NCI-H2171 (cell line): Measurements from ENCODE around the gene RAB28.

Experiments
- DNase-seq: peaks from one replicate; lab custom pipeline; 2025; lab: John Stamatoyannopoulos, UW

Gene RAB28

DNA sequence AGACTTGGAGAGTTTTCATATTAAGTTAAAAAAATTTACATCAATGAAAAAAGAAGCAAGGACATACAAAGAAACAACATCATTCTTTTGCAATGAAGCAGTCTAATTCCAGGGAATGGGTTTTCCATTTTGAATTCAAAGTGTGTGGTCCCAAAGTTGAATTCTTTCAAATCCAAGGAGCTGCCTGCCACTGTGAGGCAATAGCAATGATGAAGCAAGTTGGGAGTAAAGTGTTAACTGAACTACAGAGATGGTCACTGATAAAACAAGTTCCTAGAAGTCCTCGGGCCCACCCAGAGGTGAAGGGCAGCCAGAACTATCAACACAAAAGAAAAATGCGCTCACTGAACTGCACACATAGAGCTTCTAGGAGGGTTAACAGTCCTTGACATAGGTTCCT is 115.9 kb downstream of the RAB28 start:
- DNase-seq, result no peak

DNA sequence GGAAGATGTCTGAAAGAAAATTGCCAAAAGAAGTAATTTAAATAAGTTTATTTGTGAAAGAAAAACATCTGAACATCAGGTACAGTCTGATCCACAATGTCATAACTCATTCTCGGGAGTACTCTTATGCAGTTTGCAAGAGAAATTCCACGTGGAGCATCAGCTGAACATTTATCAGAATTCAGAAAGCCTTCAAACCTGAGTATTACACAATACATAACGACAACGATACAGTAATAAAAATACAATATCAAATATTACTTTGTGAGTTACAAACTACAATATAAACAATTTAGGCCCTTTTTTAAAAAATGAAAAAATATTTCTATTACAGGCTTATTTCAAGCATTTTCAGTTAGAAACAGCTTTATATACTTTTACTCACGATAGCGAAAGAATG is 116.4 kb downstream of the RAB28 start:
- DNase-seq, result no peak

- no peak for DNase-seq
Observed at GRCh38 chr4:13367244-13367643, 116.9 kb downstream of the RAB28 start.

DNA sequence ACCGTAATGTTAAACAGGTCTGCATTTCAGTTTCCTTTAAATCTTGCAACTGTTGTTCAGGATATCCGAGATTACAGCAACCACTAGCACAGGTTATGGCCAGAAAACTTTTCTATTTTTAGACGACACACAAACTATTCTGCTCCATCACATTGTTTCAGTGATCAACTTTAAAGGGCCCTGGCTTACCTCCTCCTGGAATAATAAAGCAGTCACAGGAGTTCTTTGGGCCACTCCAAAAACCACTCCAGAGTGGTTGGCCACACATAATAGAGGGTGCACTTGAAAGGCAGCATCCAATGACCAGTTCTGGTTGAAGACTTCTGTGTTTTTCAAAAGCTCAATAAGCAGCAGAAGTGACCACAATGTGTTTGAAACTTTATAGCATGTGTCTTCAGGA is 118.9 kb downstream of the RAB28 start:
- no peak for DNase-seq

- no peak for DNase-seq
Observed at GRCh38 chr4:13364653-13365052, 119.5 kb downstream of the RAB28 start.

DNA sequence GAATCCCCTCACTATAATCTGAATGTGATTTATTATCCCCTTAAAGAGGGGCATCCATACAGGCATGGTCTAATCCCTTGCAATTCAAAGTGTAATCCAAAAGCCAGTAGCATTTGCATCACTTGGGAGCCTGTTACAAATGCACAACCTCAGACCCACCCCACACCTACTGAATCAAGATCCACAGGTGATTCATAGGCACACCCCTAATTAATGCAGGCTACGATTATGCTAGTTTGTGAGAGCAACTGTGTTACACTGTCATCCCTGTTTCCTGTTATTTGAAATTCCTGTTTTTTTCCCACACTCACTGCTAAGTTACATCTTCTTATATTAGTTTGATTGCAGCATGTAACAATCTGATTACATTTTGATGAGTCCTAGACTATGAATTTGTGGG is 120.0 kb downstream of the RAB28 start:
- no peak for DNase-seq

DNA sequence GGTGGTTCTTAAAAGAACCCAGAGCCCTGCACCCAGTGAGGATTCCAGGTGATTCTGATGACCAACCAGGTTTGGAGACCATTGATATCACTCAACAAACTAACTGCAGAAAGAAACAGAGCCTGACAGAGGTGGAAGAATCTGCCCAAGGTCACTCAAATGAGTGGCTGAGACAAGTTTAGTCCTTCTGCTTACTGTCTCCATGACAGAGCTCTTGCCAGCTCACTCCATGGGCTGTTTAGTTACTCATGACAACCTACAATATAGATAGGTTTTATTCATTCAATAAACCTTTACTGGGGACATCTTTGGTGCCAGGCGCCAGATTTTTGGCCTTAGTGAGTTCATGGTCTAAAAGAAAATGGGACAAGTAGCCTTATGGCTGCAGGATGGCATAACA is 124.3 kb downstream of the RAB28 start:
- DNase-seq, result no peak

GRCh38 chr4:13355111-13355880 is 128.8 kb downstream of the RAB28 start:
- no peak for DNase-seq

DNA sequence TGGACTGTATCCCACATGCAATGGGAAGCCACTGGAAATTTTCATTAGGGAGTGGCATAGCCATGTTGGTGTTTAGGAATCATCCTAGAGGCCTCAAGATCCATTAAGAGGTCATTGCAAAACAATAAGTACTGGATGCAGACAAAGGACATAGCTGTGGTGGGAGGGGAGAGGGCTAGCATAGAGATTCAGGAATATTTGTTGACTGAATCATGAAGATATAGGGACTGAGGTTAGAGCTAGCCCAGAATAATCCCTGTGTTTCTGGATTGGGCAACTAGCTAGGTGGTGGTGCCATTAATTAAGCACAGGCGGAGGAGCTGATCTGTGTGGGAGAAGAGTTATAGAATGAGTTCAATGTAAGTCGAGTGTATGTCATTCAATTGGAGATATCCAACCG is 135.0 kb downstream of the RAB28 start:
- no peak for DNase-seq

DNA sequence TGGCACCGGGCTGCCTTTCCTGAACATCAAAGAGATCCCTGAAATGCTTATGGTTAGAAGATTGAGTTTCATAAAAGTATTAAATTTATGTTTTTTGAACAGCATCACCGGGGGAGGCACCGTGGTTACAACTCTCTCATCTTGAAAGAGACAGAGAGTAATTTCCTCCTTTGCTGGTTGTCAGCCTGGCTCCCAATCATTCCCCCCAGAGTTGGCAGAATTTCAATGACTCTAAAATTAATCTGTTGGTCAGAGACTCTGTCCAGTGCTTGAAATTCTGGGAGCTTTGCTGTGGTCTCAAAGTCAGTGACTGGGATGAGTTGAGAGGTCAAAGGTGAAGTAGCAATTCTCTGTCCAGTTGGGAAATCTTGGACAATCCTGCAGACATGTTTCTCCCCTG is 135.9 kb downstream of the RAB28 start:
- DNase-seq, result no peak

DNA sequence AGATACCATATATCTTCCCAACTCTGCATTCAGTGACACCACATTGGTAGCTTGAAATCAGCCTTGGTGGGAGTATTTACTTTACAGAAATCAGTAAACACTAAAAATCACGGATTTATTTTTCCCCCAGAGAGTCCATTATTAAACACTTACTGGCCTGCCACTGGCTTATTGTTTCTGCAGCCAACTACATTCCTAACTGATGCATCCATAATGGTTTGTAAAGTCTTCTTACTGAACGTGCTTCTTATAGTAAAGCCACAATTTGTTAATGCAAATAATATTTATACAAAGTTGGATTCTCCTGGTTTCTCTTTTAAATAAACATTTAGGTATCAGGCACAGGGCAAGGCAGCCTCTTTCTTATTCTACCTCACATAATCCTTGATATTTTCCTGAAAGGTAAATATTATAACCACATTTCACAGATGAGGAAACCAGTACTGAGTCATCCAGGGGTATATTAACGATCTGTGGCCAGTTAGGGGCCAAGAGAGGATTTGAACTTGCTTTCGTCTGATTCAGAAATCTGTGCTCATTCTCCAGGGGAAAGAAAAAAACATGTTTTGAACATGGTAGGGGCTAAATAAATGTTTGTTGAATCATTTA is 136.5 kb downstream of the RAB28 start:
- DNase-seq, result no peak

DNA sequence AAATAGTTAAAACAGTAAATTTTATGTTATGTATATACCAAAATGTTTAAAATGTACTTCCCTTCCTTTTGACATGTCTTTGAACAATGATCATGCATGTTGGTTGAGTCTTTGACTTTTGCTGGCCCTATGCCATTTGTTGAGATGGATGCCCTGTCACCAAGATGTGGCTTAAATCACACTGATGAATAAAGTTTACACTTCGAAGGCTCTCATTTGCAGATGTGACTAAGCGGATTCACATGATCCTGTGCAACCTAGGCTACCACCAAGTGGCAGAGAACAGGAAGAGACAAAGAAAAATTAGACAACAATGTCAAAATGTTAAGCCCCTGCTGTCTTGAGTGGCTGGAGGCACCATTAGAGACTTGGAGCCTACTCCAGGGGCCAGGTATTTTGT is 139.9 kb downstream of the RAB28 start:
- no peak for DNase-seq

- no peak for DNase-seq
Observed at GRCh38 chr4:13340672-13341071, 143.5 kb downstream of the RAB28 start.

- no peak for DNase-seq
Observed at GRCh38 chr4:13331827-13332226, 152.3 kb downstream of the RAB28 start.

- DNase-seq, result no peak
Observed at GRCh38 chr4:13329963-13330362, 154.2 kb downstream of the RAB28 start.

GRCh38 chr4:13329340-13329850 is 154.7 kb downstream of the RAB28 start:
- DNase-seq, result no peak

GRCh38 chr4:13328591-13328990 is 155.5 kb downstream of the RAB28 start:
- no peak for DNase-seq

DNA sequence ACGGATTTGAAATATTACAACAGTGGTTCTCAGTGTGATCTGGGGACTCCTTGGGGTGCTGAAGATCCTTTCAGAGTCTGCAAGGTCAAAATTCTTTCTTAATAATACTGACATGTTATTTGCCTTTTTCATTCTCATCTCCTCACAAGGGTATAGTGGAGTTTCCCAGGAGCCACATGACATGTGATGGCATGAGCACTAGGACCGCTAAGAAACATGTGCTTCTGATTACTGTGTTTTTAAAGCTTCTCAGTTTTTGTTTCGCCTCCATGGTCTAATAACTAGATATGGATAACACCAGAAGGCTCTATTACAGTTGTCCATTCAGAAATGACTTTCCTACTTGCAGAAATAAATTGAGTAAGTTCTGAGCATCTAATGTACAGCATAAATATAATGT is 156.1 kb downstream of the RAB28 start:
- no peak for DNase-seq

DNA sequence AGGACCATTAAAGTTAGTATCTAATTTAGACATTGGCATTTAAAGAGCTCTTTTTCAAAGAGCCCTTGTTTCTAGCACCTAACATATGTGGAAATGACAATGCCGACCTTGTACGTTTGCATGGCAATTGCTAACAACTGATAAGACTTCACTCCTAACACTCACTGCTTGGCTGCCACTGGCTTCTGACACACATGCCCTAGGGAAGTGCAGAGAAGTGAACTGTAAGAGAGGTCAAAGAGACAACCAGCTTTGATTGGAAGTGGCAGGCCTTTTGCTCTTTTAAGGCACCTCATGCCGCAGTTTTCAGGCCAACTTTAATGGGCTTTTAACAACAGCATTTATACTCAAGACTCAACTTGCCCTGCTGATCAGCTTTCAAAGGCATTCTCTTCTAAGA is 158.4 kb downstream of the RAB28 start:
- DNase-seq, result no peak

DNA sequence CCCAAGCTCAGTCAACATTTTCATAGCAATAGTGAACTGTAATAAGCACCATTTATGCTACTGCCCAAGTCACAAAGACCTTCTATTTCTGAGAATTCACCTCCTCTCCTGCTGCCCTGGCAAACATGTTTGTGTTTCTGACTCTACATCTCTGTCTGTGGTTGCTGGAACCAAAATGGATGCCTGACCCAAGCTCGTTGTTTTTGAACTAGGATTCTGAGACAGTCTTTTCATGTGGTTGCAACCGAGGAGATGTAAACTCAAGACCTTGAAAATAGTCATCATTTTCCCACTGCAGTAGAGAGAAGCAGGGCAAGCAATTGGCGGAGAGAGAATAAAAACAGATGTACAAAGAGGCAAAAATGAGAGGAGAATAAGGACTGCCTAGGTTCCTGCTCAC is 160.2 kb downstream of the RAB28 start:
- DNase-seq, result no peak

GRCh38 chr4:13322681-13323101 is 161.4 kb downstream of the RAB28 start:
- no peak for DNase-seq
